HG02759 (cell line): Measurements from ENCODE around the gene OR6J1.
A peak's percentile ranks its signal among the peaks of the same experiment; 100 is the strongest.
"Not testable (repeated sequence)": the region's sequence is repeated elsewhere in the genome, so short reads cannot be mapped to it uniquely, and the experiment has no call there.

Source experiments
- ATAC-seq: cut with Tn5 transposase; IDR thresholded peaks from one replicate; pipeline ENCODE4 v1.9.1; 2021; ENCODE audit warnings: mild to moderate bottlenecking, moderate library complexity; ENCODE audit not compliant: unreplicated experiment

Gene OR6J1

DNA sequence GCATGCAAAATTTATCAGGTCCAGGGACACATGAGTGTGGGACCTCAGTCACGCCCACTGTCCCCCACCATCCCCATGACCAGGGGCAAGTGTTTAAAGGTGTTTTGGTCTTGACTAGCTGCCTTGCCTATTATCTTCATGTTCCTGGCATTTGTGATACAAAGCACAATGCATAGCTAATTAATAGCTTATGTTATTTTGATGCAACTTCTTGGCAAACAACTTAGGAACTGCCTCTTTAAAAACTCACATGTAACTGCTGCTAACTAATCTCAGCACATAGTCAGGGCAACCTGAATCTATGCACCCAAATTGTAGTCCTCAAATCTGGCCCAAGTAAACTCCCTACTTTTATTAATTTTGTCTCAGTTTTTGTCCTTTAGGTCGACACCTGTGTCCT lies 7.4 kb upstream of the OR6J1 start:
- no peak for ATAC-seq

DNA sequence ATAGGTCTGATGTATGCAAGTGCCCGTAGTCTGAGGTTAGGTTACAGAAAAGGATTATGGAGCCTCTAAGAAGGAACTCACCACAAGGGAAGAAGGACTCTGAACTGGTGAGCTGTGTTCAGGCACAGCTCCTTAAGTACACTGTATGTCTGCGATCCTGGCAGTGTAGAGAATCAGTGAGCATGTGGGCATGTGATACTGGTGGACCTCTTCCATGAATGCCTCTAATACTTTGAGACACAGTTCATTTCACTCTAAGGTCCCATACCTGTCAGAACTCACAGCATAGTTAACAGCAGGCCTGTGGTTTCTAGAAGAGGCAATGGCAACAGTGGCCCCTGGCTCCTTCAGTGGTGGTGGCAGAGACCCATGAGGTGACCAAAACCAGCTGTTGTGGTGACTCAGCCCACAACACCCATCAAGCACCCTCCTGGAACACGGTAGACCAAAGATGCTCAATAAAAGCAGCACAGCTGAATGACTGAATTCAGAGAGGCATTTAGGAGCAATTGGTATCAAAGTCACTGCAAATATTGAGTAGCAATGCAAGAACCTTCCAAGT lies 6.9 kb upstream of the OR6J1 start:
- ATAC-seq, result peak; percentile 75

DNA sequence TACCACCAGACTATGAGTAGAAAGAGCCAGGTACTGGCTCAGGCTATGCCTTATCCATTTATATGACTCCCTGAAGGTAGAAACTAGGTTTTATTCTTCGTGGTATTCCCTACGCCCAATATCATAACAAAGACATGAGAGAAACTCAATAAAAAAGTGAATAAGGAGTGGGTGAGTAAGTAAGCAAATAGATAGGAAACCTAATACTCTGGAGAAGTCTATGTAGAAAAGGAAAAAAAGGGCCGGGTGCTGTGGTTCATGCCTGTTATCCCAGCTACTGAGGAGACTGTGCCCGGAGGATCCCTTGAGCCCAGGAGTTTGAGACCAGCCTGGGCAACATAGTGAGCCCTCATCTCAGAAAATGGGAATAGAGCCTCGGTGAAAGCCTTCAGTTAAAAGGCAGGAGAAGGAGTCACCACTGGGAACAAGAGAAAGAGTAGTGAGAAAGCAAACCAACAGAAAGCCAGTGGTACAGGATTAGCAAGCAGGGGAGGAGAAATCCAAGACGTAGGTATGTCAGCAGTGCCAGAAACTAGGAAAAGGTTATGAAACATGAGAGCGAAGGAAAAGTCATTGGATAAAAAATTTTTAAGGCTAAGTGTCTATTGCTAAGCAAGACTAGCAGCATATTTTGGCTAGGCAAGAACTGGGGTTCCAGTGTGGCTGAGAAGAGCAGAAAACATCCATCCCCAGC lies 6.0 kb upstream of the OR6J1 start:
- no peak for ATAC-seq

DNA sequence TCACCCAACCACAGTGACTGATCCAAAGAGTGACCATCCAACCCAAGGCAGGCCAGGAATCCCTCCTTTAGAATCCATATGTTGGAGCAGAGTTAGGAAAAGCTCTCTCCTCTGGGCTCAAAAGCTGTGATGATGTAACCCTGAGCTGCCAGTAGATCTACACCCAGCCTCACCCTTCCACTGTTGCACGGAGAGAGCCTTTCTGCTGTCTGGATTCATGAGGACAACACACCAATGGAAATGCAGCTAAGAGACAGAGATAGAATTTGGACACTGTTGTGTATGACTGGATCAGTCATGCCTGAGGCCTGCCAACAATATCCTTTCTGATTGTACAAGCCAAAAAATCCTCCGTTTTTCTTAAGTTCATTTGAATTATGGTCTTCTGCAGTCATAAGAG lies 4.4 kb upstream of the OR6J1 start:
- no peak for ATAC-seq

DNA sequence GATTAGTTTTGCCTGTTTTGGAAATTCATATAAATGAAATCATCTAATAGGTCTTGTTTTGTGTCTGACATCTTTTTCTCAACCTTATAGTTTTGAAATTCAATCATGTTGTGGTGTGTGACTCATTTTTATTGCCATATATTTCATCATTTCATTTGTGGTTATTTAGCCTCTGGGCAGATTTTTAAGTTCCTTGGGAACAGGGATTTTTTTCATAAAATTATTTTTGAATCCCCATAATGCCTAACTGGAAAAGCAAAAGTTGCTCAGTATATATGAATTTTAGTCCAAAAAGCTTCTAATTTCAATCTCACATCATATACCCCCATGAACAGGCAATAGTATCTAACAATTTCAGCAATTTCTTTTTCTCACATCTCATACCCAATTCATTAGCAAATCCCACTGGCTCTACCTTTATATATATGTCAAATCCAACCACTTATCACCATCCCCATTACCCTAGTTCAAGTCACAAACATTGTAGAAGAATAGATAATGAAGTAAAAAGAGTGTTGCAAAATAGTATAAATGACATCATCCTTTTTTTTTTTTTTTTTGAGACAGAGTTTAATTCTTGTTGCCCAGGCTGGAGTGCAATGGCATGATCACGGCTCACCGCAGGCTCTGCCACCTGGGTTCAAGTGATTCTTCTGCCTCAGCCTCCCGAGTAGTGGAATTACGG lies 2.6 kb upstream of the OR6J1 start:
- no peak for ATAC-seq

DNA sequence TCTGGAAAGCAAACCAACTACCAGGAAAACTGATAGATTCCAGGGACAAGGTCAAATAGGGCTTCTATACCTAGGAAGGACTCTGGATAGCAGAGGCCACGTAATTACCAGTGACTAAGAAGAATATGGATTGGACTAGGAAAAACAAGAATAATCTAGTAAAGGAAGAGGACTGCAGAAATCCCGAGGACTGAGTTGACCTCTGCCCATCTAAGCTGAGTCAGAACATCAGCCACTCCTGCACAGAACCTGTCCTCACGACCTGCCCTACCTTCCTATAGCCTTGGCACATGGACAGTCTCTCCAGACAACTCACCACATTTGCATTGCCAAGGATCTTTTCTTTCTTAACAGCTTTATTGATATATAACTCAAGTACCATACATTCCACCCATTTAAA lies 2.3 kb downstream of the OR6J1 start:
- no peak for ATAC-seq

DNA sequence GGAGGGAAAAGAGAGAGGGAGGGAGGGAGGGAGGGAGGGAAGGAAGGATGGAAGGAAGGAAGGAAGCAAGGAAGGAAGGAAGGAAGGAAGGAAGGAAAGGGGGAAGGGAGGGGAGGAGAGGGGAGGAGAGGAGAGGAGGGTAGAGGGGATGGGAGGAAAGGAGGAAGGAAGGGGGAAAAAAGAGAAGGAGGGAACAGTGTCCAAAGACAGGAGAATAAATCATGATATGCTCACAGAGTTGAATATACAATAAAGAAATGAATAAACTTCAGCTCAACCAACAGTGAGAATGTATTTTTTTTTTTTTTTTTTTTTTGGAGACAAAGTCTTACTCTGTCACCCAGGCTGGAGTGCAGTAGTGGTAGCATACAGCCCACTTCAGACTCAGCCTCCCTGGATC lies 4.0 kb downstream of the OR6J1 start:
- no peak for ATAC-seq

DNA sequence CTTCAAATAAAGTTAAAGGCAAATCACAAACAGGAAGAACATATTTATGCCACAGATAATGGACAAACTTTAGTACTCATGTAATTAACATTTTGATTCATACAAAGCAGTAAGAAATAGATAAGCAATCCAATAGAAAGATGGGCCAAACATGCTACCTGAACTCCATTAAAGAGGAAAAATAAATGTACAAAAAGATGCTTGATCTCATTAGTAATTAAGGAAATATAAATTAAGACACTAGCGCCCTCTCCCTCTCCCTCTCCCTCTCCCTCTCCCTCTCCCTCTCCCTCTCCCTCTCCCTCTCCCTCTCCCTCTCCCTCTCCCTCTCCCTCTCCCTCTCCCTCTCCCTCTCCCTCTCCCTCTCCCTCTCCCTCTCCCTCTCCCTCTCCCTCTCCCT lies 8.2 kb downstream of the OR6J1 start:
- not testable (repeated sequence) for ATAC-seq

DNA sequence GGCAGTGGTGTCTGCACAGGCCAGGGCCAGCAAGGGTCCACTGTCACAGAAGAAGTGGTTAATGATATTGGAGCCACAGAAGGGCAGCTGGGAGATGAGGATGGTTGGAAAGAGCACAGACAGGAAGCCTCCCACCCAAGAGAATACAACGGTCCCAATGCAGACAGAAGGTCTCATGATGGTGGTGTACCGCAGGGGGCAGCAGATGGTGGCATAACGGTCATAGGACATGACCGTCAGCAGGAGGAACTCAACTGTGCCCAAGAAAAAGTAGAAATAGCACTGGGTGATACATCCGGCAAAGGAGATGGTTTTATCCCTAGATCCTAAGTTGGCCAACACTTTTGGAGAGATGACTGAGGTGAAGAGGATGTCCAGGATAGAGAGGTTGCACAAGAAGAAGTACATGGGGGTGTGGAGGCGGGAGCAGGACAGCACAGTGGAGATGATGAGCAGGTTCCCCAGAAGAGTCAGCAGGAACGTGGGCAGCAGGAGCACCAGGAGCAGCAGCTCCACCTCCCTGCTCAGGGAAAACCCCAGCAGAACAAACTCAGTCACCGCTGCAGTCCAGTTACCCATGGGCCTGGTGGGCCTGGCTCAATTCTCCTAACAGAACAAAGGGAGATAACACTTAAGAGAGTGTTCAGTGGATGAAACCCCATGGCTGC lies 9.8 kb downstream of the OR6J1 start:
- ATAC-seq, result no peak

DNA sequence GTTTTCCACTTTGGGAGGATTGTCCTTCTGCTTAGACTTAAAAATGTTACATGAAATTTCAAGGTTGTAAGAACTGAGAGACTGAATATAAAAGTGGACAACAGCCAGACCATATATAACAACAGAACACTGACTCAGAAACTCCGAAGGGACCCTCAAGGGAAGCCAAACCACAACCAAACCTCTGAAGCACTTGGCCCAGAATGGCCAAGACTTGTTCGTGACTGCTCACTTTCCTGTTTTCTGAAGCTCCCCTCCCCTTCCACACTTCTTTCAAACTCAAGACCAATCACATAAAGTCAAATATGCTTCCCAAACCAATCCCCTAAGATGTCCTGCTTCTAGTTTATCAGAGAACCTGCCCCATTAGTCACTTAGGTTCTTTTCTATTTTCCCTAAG lies 13.7 kb downstream of the OR6J1 start:
- no peak for ATAC-seq

DNA sequence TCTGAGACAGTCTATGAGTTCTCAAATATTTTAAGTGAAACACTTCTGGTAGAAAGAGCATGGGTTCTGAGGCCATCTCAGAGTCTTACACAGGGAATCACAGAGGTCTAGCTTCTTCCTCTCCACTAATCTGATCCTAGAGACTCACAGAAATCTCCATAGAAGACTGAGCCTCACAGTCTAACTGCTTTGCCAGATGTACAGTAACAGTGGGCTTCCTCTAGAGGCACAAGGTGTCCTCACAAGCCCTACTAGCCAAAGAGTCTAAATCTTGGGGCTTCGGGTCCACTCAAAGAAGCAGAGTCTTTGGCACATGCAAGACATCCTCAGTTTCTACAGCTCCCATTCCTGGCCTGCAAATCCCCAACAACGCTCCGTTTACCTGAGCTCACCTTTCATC lies 14.1 kb downstream of the OR6J1 start:
- no peak for ATAC-seq

DNA sequence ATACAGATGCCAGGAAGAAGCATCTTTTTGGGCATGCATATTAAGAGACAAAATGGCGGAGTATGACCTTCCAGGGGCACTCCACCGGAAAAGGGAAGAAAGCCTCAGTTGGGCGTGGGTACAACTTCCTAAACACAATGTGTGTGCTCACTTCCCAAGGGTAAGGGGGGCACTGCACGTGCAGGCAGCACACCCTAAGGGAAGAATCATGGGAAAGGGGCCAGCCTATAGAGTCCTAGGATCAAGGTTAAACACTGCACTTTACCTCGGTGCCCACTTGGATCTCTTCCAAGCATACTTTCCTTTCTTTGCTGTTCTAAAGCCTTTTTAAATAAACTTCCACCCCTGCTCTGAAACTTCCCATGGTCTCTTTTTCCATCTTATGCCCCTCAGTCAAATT lies 14.8 kb downstream of the OR6J1 start:
- ATAC-seq, result no peak

DNA sequence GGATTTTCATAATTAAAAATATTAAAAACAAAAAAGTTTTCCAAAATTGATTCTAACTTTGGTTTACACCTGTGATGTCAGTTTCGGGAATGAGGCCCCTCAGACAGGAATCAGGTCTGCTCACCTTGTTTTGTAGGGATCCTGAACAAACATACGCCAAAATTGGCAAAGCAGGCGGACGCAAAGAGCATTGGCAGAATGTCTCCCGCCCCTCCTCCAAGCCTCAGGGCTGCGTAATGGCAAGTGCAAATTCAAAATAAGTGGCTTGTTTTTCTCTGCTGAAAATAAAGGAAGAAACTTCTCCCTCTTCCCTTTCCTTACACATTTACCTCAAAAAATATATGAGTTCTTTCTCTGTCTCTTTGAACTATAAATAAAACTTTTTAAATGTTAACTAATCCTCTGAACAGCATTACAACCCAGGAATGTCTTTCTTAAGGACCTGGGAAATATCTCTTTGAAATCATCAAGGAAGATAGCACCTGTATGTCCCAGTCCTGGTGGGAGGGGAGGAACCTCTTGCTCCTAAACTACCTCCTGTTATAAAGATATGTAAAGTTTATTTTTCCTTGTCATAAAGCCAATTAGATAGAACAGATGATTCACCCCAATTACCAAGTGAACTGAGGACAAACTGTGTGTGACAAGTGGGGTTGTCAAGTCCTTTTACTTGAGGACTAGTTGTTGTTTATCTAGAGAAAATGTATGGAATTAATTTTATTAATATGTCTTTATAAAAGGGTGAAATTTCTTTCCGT lies 16.5 kb downstream of the OR6J1 start:
- no peak for ATAC-seq

DNA sequence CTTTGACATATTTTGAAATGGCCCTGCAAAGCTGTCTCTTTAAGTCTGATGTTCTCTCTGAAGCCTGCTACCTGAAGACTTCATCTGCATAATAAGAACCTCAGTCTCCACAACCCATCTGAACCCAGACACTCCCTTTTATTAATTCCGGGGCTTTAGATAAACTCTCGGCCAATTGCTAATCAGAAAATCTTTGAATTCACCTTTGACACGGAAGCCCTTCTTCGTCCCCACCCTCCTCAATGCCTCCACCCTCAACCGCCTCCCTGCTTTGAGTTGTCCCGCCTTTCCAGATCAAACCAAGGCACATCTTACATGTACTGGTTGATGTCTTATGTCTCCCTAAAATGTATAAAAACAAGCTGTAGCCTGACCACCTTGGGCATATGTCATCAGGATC lies 17.6 kb downstream of the OR6J1 start:
- ATAC-seq, result no peak

DNA sequence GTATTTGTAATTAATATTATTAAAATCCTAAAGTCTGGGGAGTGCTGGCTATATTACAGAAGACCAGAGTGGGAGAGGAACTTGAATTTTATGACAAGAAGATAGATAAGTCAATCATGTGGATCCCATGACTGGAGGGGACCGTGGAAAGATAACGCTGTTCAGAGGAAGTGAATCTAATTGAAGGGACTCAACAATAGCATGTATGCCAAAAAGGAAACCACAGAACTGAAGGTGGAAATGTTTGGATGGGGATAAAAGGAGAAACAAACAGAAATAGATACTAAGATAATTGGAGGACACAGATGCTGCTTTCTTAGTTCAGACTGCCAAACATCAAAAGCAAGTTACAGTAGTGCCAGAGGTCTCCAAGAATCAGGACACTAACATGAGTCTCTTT lies 21.1 kb downstream of the OR6J1 start:
- ATAC-seq, result no peak

DNA sequence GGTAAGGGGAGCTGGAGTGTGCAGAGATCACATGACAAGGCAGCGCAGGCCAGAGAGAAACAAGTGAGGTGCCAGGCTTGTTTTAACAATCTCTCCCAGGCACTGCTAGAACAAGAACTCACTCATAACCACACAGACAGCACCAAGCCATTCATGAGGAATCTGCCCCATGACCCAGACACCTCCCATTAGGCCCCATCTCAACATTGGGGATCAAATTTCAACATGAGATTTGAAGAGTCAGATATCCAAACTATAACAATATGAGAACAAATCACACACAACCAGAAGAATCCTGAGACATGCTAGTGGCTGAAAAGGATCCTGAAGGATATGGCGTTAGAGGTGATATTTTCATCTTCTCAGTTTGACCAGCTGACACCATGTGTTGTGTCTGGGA lies 21.9 kb downstream of the OR6J1 start:
- no peak for ATAC-seq

DNA sequence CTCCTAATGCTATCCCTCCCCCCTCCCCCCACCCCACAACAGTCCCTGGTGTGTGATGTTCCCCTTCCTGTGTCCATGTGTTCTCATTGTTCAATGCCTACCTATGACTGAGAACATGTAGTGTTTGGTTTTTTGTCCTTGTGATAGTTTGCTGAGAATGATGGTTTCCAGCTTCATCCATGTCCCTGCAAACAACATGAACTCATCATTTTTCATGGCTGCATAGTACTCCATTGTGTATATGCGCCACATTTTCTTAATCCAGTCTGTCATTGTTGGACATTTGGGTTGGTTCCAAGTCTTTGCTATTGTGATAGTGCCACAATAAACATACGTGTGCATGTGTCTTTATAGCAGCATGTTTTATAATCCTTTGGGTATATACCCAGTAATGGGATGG lies 28.4 kb downstream of the OR6J1 start:
- not testable (repeated sequence) for ATAC-seq

DNA sequence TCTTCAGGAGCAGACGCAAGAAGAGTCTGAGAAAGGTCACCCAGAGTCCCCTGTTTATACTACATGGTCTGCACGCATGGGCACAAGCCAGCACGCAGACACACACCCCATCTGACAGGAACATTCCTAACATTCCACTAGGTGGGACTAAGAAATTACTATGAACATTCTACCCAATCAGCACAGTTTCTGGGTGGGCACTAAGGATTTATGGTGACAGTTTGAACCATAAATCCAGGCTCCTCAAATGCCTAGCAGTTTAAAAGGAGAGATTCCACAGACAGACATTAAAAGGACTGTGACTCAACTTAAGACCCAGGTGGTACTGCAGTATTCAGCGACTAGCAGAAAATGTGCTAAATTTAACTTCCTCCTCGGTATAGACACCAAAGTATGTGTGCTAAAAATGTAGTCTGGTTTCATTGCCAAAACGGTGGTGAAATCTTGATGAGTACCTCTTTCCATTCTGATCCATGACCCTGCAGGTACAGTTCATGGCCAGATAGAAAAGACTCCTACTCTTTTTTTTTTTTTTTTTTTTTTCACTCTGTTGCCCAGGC lies 29.8 kb downstream of the OR6J1 start:
- peak; percentile 50 for ATAC-seq

DNA sequence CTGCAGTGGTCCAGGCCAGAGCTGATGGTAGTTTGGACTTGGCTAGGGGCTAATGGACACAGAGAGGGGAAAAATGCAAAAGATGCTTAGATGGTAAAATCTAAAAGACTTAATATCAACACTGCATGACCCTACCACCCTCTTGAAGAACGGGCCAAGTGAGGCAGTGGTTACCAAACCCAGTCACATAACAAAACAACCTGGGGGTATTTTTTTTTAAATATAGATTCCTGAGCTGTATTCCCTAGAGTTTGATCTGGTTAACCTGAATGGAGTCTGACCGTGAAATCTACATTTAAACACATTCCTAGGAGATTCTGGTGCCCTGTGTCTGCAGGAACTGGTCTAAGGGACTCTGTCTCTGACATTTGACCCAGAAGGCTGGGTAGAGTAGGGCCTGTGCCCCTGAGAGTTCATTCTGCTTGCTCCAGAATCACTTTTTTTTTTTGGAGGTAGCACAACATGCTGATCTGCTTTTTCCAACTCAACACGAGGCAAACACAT lies 30.4 kb downstream of the OR6J1 start:
- ATAC-seq, result no peak

DNA sequence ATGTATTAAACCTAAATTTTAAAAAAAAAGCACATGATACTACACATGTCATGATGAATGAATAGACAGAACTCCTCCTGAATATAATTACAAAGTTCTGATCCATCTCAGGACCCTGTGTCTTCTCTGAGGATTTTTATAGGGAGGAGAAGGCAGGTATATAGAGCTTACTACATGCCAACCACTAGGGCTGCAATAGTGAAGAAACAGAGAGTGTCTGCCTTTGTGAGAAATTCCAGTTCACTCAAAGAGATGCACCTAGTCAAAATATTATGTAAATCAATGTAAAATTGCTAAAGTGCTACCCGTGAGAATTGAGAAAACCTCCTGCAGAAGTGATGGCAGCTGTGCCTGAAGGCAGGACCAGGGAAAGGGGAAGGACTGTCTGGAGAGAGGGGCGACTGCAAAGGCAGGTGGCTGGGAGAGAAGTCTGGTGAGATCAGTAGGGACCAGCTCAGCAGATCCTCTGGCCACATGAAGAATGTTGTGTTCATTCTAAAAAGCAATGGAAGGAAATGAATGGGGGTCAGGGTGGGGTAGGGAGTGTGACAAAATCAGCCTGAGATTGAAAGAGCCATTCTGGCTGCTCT lies 31.0 kb downstream of the OR6J1 start:
- ATAC-seq, result no peak
